Fibroblast of pulmonary artery (primary cell): ENCODE measurements around the gene PDYN.
"Not testable (repeated sequence)": the region's sequence is repeated elsewhere in the genome, so short reads cannot be mapped to it uniquely, and the experiment has no call there.

ENCODE experiments used
- DNase-seq: peaks from one replicate; pipeline ENCODE4 v3.0.0-alpha.2; 2010; ENCODE audit warnings: low read depth
- H3K4me3 ChIP-seq: replicated peaks from 2 replicates; pipeline ENCODE4 v1.5.1; 2011; ENCODE audit warnings: low read depth, mild to moderate bottlenecking, control low read depth, low read length, moderate library complexity
- CTCF ChIP-seq: IDR thresholded peaks from 2 replicates; pipeline ENCODE4 v1.5.1; 2011; ENCODE audit warnings: mild to moderate bottlenecking, control low read depth, low read length, inconsistent platforms; ENCODE audit errors: missing control alignments

The PDYN gene

GRCh38 chr20:1993986-1994385 is at the start of gene PDYN:
TSS of gene PDYN (minus strand) at chr20:1994058. CDS start at chr20:1983084, 10,974 bp downstream.
- no peak within 1 kb of the TSS for H3K4me3 ChIP-seq
- TF ChIP-seq CTCF: no peak
- DNase-seq: no peak

DNA sequence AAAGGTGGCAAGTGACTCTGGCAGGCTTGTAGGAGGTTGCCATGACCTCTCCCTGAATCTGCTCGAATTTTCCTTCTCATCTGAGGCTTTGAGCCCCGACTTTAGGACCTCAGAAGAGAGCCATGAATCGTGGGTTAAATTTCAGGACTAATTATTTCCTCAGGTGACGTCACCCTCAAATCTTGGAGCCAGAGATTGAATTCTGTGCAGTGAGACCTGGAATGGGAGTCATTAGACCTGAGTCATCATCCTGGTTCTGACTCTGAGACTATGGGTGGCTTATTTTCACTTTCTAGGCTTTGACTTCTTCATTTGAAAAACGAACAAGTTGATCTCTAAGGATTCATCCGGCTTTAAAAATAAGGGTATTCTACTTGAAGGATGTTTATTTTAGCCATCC is 48.5 kb upstream of the PDYN start:
- H3K4me3 ChIP-seq: no peak overlapping the region
- peak; percentile 41 for DNase-seq
- no peak for TF ChIP-seq CTCF

GRCh38 chr20:2038161-2038560 is 44.3 kb upstream of the PDYN start:
- TF ChIP-seq CTCF: no peak
- no peak for DNase-seq
- no peak overlapping the region for H3K4me3 ChIP-seq

GRCh38 chr20:2037296-2037914 is 43.5 kb upstream of the PDYN start:
- TF ChIP-seq CTCF: no peak
- no peak for DNase-seq
- H3K4me3 ChIP-seq: no peak overlapping the region

GRCh38 chr20:2036357-2036756 is 42.5 kb upstream of the PDYN start:
- not testable (repeated sequence) for DNase-seq, H3K4me3 ChIP-seq

DNA sequence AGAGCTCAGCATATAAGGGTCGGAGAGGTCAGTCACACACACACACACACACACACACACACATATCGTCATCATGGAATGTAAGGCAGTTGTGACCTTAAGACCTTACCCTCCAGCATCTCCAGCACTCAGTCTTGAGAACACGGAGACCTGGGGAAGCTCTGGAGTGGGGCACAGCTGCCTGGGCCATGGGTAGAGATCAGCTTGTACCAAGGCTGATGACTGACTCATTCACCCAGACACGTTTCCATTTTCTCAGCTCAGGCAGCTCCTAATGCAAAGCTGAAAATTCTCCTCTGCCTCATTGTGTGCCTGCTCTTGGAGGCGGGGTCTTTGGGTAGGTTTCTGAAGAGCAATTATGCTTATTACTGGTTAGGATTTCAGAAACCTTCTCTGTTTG is 38.3 kb upstream of the PDYN start:
- TF ChIP-seq CTCF: no peak
- H3K4me3 ChIP-seq: no peak overlapping the region
- no peak for DNase-seq

- no peak for TF ChIP-seq CTCF
- no peak for DNase-seq
- no peak overlapping the region for H3K4me3 ChIP-seq
Measured at GRCh38 chr20:2026514-2026913, 32.7 kb upstream of the PDYN start.
